Suprapubic skin (tissue), 4 donors: ENCODE measurements around the gene AGAP1. TPM values are rescaled to one million over a fixed set of nuclear protein-coding genes. Genes with fewer than 3 reads are reported as not detected.
A peak's percentile ranks its signal among the peaks of the same experiment; 100 is the strongest.

ENCODE experiments used
- DNase-seq, 2 donors: peaks; one replicate each; pipeline ENCODE4 v3.0.0-alpha.2; 2019; ENCODE audit warnings: low spot score in 2 of 2
- H3K27ac ChIP-seq: fragments of 200-600 bp; sonication (generic); one replicate; pipeline ENCODE4 v1.5.1; 2019
- H3K27me3 ChIP-seq: fragments of 200-600 bp; sonication (generic); one replicate; pipeline ENCODE4 v1.5.1; 2019
- H3K36me3 ChIP-seq: fragments of 200-600 bp; sonication (generic); one replicate; pipeline ENCODE4 v1.5.1; 2019
- H3K4me1 ChIP-seq: fragments of 200-600 bp; sonication (generic); one replicate; pipeline ENCODE4 v1.5.1; 2019
- H3K4me3 ChIP-seq: fragments of 200-600 bp; sonication (generic); one replicate; pipeline ENCODE4 v1.5.1; 2019; ENCODE audit warnings: mild to moderate bottlenecking
- H3K9me3 ChIP-seq: fragments of 200-600 bp; sonication (generic); one replicate; pipeline ENCODE4 v1.5.1; 2019
- EP300 ChIP-seq: sonication (generic); formaldehyde crosslinking; IDR thresholded peaks from one replicate; pipeline ENCODE4 v1.6.1; 2017; ENCODE audit warnings: antibody characterized with exemption
- POLR2A ChIP-seq, 2 donors: fragments of 450-650 bp; IDR thresholded peaks; one replicate each; pipeline ENCODE4 v1.6.1; 2017; ENCODE audit warnings: antibody characterized with exemption in 2 of 2, mild to moderate bottlenecking in 2 of 2, moderate library complexity in 2 of 2
- POLR2AphosphoS5 ChIP-seq, 3 donors: sonication (generic); formaldehyde crosslinking; IDR thresholded peaks; one replicate each; pipeline ENCODE4 v1.6.1; 2017; ENCODE audit warnings: antibody characterized with exemption in 3 of 3
- WGBS: methylation state at CpG from one replicate; pipeline ENCODE4 v1.1.5; 2018; 5-methylcytosine and 5-hydroxymethylcytosine counted together
- total RNA-seq, 4 donors: library from RNA; depleted of rRNA; stranded (reverse); fragments of >200 nt; gene quantifications; one replicate each; pipeline ENCODE4 v1.1.0, GENCODE V29; 2016
- TF ChIP-seq, protein P1 (sequence below), 2 donors: fragments of 200-600 bp in 1 of 2; fragments of 450-650 bp in 1 of 2; sonication (generic) in 1 of 2; IDR thresholded peaks; one replicate each; pipeline ENCODE4 v1.5.1; 2016 to 2019; ENCODE audit warnings: antibody characterized with exemption in 2 of 2, mild to moderate bottlenecking in 1 of 2, moderate library complexity in 1 of 2

Gene AGAP1
- total RNA-seq, 4 donors from 2014 or later, result 14.1 to 30.7 (median 19.4) TPM

- H3K4me1 ChIP-seq, result no peaks in the 10 kb centered on the region
- TF ChIP-seq EP300, result no peak
- peaks cover 11% of the 10 kb centered on the region for H3K27me3 ChIP-seq
- H3K27ac ChIP-seq, result no peak overlapping the region
- WGBS, result 85% methylated on average over 4 of the region's 4 CpGs
- no peaks in the 10 kb centered on the region for H3K36me3 ChIP-seq
- H3K4me3 ChIP-seq, result no peak overlapping the region
- no peak for DNase-seq
- no peaks in the 10 kb centered on the region for H3K9me3 ChIP-seq
Observed at GRCh38 chr2:235462415-235462790, 31.4 kb upstream of the AGAP1 start.

DNA sequence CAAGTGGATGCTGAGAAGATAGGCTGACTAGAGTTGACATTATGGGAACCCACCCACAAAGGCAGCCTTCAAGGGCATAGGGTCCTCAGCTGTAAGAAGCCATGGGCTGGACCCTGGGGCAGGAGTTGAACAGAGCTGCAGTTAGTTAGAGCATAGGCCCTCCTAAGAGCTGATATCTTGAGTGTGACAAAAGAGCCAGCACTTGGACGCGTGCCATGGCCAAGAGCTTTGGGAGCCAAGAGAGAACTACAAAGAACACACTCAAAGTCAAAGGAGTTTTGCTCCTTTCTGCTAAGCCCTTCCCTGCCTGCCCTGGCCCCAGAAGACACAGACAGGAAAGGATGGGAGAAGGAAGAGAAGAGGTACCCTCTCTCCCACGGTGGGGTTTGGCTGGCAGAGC, 29.9 kb upstream of the AGAP1 start:
- TF ChIP-seq POLR2A (IDR thresholded peaks at IDR 0.05) (no peak), EP300 (no peak), POLR2AphosphoS5 (IDR thresholded peaks at IDR 0.05) (no peak)
- TF ChIP-seq, protein P1, sequence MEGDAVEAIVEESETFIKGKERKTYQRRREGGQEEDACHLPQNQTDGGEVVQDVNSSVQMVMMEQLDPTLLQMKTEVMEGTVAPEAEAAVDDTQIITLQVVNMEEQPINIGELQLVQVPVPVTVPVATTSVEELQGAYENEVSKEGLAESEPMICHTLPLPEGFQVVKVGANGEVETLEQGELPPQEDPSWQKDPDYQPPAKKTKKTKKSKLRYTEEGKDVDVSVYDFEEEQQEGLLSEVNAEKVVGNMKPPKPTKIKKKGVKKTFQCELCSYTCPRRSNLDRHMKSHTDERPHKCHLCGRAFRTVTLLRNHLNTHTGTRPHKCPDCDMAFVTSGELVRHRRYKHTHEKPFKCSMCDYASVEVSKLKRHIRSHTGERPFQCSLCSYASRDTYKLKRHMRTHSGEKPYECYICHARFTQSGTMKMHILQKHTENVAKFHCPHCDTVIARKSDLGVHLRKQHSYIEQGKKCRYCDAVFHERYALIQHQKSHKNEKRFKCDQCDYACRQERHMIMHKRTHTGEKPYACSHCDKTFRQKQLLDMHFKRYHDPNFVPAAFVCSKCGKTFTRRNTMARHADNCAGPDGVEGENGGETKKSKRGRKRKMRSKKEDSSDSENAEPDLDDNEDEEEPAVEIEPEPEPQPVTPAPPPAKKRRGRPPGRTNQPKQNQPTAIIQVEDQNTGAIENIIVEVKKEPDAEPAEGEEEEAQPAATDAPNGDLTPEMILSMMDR (IDR thresholded peaks at IDR 0.05), result no peak
- H3K36me3 ChIP-seq, result no peaks in the 10 kb centered on the region
- no peaks in the 10 kb centered on the region for H3K9me3 ChIP-seq
- WGBS, result 70% methylated on average over 3 of the region's 3 CpGs
- no peak overlapping the region for H3K27ac ChIP-seq
- peaks cover 11% of the 10 kb centered on the region for H3K27me3 ChIP-seq
- no peak overlapping the region for H3K4me3 ChIP-seq
- no peak for DNase-seq
- H3K4me1 ChIP-seq, result peaks cover 3% of the 10 kb centered on the region

- TF ChIP-seq, protein P1 (IDR thresholded peaks at IDR 0.05), result no peak
- TF ChIP-seq POLR2A (IDR thresholded peaks at IDR 0.05) (no peak), EP300 (no peak), POLR2AphosphoS5 (IDR thresholded peaks at IDR 0.05) (no peak)
- no peaks in the 10 kb centered on the region for H3K36me3 ChIP-seq
- no peak for DNase-seq
- WGBS, result 94% methylated on average over 5 of the region's 5 CpGs
- peaks cover 6% of the 10 kb centered on the region for H3K4me1 ChIP-seq
- H3K4me3 ChIP-seq, result no peak overlapping the region
- peaks cover 5% of the 10 kb centered on the region for H3K27me3 ChIP-seq
- H3K9me3 ChIP-seq, result no peaks in the 10 kb centered on the region
- no peak overlapping the region for H3K27ac ChIP-seq
Observed at GRCh38 chr2:235467588-235467987, 26.3 kb upstream of the AGAP1 start.

- peak in 1 of 2 donors; percentile 63 for DNase-seq
- H3K4me1 ChIP-seq, result peaks cover 6% of the 10 kb centered on the region
- no peaks in the 10 kb centered on the region for H3K36me3 ChIP-seq
- 56% methylated on average over 9 of the region's 9 CpGs for WGBS
- TF ChIP-seq POLR2A (IDR thresholded peaks at IDR 0.05) (no peak), POLR2AphosphoS5 (IDR thresholded peaks at IDR 0.05) (no peak), EP300 (no peak)
- TF ChIP-seq, protein P1 (IDR thresholded peaks at IDR 0.05), result no peak
- H3K27ac ChIP-seq, result no peak overlapping the region
- no peaks in the 10 kb centered on the region for H3K9me3 ChIP-seq
- H3K27me3 ChIP-seq, result no peaks in the 10 kb centered on the region
- H3K4me3 ChIP-seq, result no peak overlapping the region
Observed at GRCh38 chr2:235468978-235469655, 24.7 kb upstream of the AGAP1 start.

- no peaks in the 10 kb centered on the region for H3K27me3 ChIP-seq
- H3K36me3 ChIP-seq, result no peaks in the 10 kb centered on the region
- no peak overlapping the region for H3K27ac ChIP-seq
- DNase-seq, result no peak
- H3K9me3 ChIP-seq, result peaks cover 4% of the 10 kb centered on the region
- no peak overlapping the region for H3K4me3 ChIP-seq
- 75% methylated on average over 4 of the region's 5 CpGs for WGBS
- H3K4me1 ChIP-seq, result peaks cover 6% of the 10 kb centered on the region
- TF ChIP-seq, protein P1 (IDR thresholded peaks at IDR 0.05), result no peak
- no peak for TF ChIP-seq POLR2A (IDR thresholded peaks at IDR 0.05)
Observed at GRCh38 chr2:235471186-235471747, 22.6 kb upstream of the AGAP1 start.

DNA sequence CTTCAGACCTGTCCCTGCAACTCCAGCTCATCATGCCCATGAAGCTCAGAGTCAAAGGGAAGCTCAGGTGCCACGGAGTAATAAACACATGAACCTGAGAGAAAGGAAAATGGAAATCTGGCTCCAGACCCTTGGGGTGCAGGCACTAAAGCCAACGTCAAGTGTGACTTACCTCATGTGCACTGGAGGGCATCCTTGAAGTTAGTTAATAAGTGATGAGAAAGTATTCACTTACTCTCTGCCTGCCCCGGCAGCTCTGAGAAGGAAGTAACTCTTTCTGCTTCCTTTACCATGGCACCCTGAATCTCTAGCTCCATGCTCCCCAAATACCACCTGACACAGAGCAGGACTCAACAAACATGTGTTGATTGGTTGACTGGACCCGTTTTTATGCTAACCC, 21.4 kb upstream of the AGAP1 start:
- peaks cover 6% of the 10 kb centered on the region for H3K4me1 ChIP-seq
- no peaks in the 10 kb centered on the region for H3K36me3 ChIP-seq
- H3K27ac ChIP-seq, result no peak overlapping the region
- no peak for DNase-seq
- peaks cover 4% of the 10 kb centered on the region for H3K9me3 ChIP-seq
- H3K27me3 ChIP-seq, result no peaks in the 10 kb centered on the region
- H3K4me3 ChIP-seq, result no peak overlapping the region
- TF ChIP-seq, protein P1 (IDR thresholded peaks at IDR 0.05), result no peak
- TF ChIP-seq POLR2AphosphoS5 (IDR thresholded peaks at IDR 0.05), result no peak
- TF ChIP-seq EP300, result no peak
- TF ChIP-seq POLR2A (IDR thresholded peaks at IDR 0.05), result no peak
- WGBS, result 85% methylated on average over 4 of the region's 4 CpGs
